H1 (cell line): Measurements from ENCODE around the gene CD247. TPM values are rescaled to one million over a fixed set of nuclear protein-coding genes. Genes with fewer than 3 reads are reported as not detected.

Source experiments
- CHD7 ChIP-seq: fragments of 300-600 bp; sonication (generic); IDR thresholded peaks from 2 replicates; pipeline ENCODE4 v1.7.1; 2012; ENCODE audit warnings: low read length, moderate library complexity, mild to moderate bottlenecking, inconsistent platforms; ENCODE audit not compliant: insufficient replicate concordance
- TAF1 ChIP-seq: IDR thresholded peaks from 2 replicates; pipeline ENCODE4 v1.6.1; 2011; ENCODE audit warnings: mild to moderate bottlenecking, low read depth, low read length
- USF2 ChIP-seq: IDR thresholded peaks from 2 replicates; pipeline ENCODE4 v1.6.1; 2011; ENCODE audit warnings: low read length, improper control_type of control experiment
- YY1 ChIP-seq: IDR thresholded peaks from 2 replicates; pipeline ENCODE4 v1.6.1; 2011; ENCODE audit warnings: low read depth, mild to moderate bottlenecking, low read length
- polyA plus RNA-seq, 7 experiments: library from polyadenylated mRNA; depleted of rRNA in 3 of 7; stranded (reverse) in 5 of 7; unstranded in 2 of 7; fragments of >200 nt in 5 of 7; fragments of 200-250 nt in 2 of 7; gene quantifications; 1 replicate in 5 of 7; 2 replicates in 1 of 7; 4 replicates in 1 of 7; pipeline versions ENCODE4 v1.2.1 to v1.2.3, GENCODE V29; 2011 to 2013; ENCODE audit warnings: missing spikeins in 2 of 7, mixed read lengths in 2 of 7
- total RNA-seq: library from RNA; stranded (reverse); fragmentation: NEBNext Ultra II Directional; extraction: Animal tissue kit (Norgen Biotek cat#: 25700); gene quantifications from 2 replicates; pipeline ENCODE4 v1.2.1, GENCODE V29; 2021

The CD247 gene
- total and polyA plus RNA-seq, 2 of the 8 experiments (the other 6 are each of a cell fraction or from before 2014, with no cell fraction given) = 2.0 to 2.2 TPM

GRCh38 chr1:167515461-167515860 lies 2.9 kb downstream of the CD247 start (continued):
- no peak for TF ChIP-seq CHD7
- TF ChIP-seq USF2 = no peak
- TF ChIP-seq YY1 = no peak
- TF ChIP-seq TAF1 = no peak
